Activated naive CD8-positive, alpha-beta T cell treated with anti-CD3 and anti-CD28 coated beads for 36 hours (primary cell): ENCODE results near the gene ZC3H14. TPM values are rescaled to one million over a fixed set of nuclear protein-coding genes. Genes with fewer than 3 reads are reported as not detected.
A peak's percentile ranks its signal among the peaks of the same experiment; 100 is the strongest.

Experiments
- DNase-seq: peaks from one replicate; pipeline ENCODE4 v3.0.0; 2021
- H3K27ac Mint-ChIP-seq: one replicate; pipeline ENCODE4 v1.8.0; 2022; ENCODE audit warnings: mild to moderate bottlenecking, moderate library complexity, mixed read lengths
- H3K27me3 Mint-ChIP-seq: one replicate; pipeline ENCODE4 v1.8.0; 2022; ENCODE audit warnings: mild to moderate bottlenecking, mixed read lengths
- H3K36me3 Mint-ChIP-seq: one replicate; pipeline ENCODE4 v1.8.0; 2021; ENCODE audit warnings: mild to moderate bottlenecking, mixed read lengths
- H3K4me1 Mint-ChIP-seq: one replicate; pipeline ENCODE4 v1.8.0; 2021; ENCODE audit warnings: mixed read lengths
- H3K4me3 Mint-ChIP-seq: one replicate; pipeline ENCODE4 v1.8.0; 2022; ENCODE audit warnings: mild to moderate bottlenecking, moderate library complexity, mixed read lengths
- H3K9me3 Mint-ChIP-seq: one replicate; pipeline ENCODE4 v1.8.0; 2022; ENCODE audit warnings: mixed read lengths
- total RNA-seq, 2 experiments: library from RNA; stranded (reverse); gene quantifications; one replicate each; pipeline ENCODE4 v1.2.3, GENCODE V29; 2021

The ZC3H14 gene
- total RNA-seq, 2 experiments from 2014 or later, result 47.5 to 52.6 TPM

GRCh38 chr14:88667555-88668273, 104.9 kb downstream of the ZC3H14 start:
- no peak overlapping the region for H3K4me3 Mint-ChIP-seq
- peaks cover 10% of the 10 kb centered on the region for H3K9me3 Mint-ChIP-seq
- H3K36me3 Mint-ChIP-seq, result peaks cover 16% of the 10 kb centered on the region
- DNase-seq, result peak; percentile 20
- no peak overlapping the region for H3K27ac Mint-ChIP-seq
- H3K4me1 Mint-ChIP-seq, result no peaks in the 10 kb centered on the region
- H3K27me3 Mint-ChIP-seq, result no peaks in the 10 kb centered on the region

GRCh38 chr14:88668448-88669116, 105.7 kb downstream of the ZC3H14 start:
- no peak overlapping the region for H3K27ac Mint-ChIP-seq

GRCh38 chr14:88669346-88669745, 106.5 kb downstream of the ZC3H14 start:
- H3K9me3 Mint-ChIP-seq, result peaks cover 12% of the 10 kb centered on the region
- DNase-seq, result no peak
- H3K27me3 Mint-ChIP-seq, result no peaks in the 10 kb centered on the region
- no peak overlapping the region for H3K4me3 Mint-ChIP-seq
- H3K36me3 Mint-ChIP-seq, result peaks cover 33% of the 10 kb centered on the region
- no peaks in the 10 kb centered on the region for H3K4me1 Mint-ChIP-seq
- H3K27ac Mint-ChIP-seq, result no peak overlapping the region

More at GRCh38 chr14:88668448-88669116, 105.7 kb downstream of the ZC3H14 start:
- Mint-ChIP-seq H3K27me3 (no peaks in the 10 kb centered on the region), H3K4me1 (no peaks in the 10 kb centered on the region), H3K4me3 (no peak overlapping the region), H3K36me3 (peaks cover 25% of the 10 kb centered on the region), H3K9me3 (peaks cover 12% of the 10 kb centered on the region)
- no peak for DNase-seq

Other genes with a start within 250 kb of the ZC3H14 start
- gene KCNK10, start 239.8 kb upstream of the ZC3H14 start, total RNA-seq, result not detected
- 1 to 10 TPM; 2.5 to 3.0 TPM for gene SPATA7, start 177.4 kb upstream of the ZC3H14 start, total RNA-seq
- under 1 TPM; 0.16 to 0.25 TPM for gene PTPN21, start 8.0 kb upstream of the ZC3H14 start, total RNA-seq
- 1 to 10 TPM; 3.0 to 3.3 TPM for gene EML5, start 229.9 kb downstream of the ZC3H14 start, total RNA-seq